HAP-1 (cell line): ENCODE measurements around the gene SLC39A1.
"Not testable (repeated sequence)": the region's sequence is repeated elsewhere in the genome, so short reads cannot be mapped to it uniquely, and the experiment has no call there.

Experiments
- DNase-seq, 2 experiments: peaks; one replicate each; pipeline ENCODE4 v3.0.0-alpha.2; 2016 to 2020; ENCODE audit warnings: low spot score in 2 of 2
- H3K27me3 ChIP-seq: fragments of 250-450 bp; sonication (Bioruptor Pico); 2 replicates; pipeline ENCODE4 v1.5.1; 2020; ENCODE audit warnings: low read depth, mild to moderate bottlenecking, moderate library complexity
- H3K36me3 ChIP-seq: fragments of 250-450 bp; sonication (Bioruptor Pico); replicated peaks from 2 replicates; pipeline ENCODE4 v1.5.1; 2020; ENCODE audit warnings: mild to moderate bottlenecking
- H3K4me1 ChIP-seq: fragments of 250-450 bp; sonication (Bioruptor Pico); 2 replicates; pipeline ENCODE4 v1.5.1; 2020; ENCODE audit warnings: mild to moderate bottlenecking
- H3K4me3 ChIP-seq: fragments of 250-450 bp; sonication (Bioruptor Pico); 2 replicates; pipeline ENCODE4 v1.5.1; 2020; ENCODE audit warnings: mild to moderate bottlenecking, moderate library complexity
- H3K9me3 ChIP-seq: fragments of 250-450 bp; sonication (Bioruptor Pico); 2 replicates; pipeline ENCODE4 v1.5.1; 2020; ENCODE audit warnings: mild to moderate bottlenecking, moderate library complexity
- in situ Hi-C: fragments of 300-500 bp; cut with MboI; formaldehyde crosslinking; loops from 3 replicates; pipeline ENCODE4 v1.14.3; 2020; ENCODE audit warnings: low sequenced_read_pairs, inconsistent platforms, mixed read lengths

SLC39A1 gene

GRCh38 chr1:153926405-153926804, 36.9 kb downstream of the SLC39A1 start:
- DNase-seq, result no peak
- in situ Hi-C loops, result no loop called here

DNA sequence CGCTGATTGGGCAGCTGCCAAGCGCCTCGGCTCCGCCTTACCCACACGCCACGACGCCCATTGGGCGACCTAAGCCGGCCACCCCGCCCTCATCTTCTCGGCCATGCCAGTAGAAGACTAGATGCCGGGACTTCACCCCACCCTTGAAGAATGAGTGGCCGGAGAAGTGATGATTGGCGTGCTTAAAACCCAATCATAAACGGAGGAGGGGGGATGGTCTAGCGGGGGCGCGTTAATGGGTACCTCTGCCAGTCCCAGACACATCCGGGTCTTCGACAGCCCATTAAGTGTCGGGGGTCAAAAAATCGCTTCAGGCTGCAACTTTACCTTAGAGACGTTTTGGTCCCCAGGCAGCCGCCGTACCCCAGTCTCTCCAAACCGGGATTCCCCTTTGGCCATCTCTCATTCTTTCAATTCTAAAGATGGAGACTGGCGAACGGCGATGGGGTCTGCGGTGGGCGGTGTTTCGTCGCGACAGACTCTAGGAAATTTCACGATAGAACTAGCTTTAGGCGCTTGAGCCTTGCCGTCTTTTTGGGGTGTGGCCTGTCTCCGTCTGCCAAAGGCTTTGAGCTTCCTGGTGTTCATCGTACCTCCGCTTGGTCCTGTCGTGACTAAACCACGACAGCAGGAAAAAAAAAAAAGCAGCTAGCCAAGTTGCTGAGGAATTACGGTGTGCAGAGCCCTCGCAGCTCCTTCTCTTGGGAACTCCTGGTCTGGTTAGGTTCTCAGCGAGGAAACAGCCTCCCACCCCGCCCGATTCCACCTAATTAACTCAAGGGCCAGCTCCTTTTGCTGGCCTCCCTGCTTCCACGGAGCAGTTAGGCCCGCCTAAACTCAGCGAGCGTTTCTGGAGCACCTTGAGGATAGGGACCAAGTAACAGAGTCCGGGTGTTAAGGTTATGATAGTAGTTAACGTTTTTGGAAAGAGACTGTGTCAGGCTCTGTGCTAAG, 40.1 kb downstream of the SLC39A1 start, which contains the start of gene GATAD2B:
Gene GATAD2B, minus strand, starts transcription at position 1 of the 954 bp plus-strand sequence. CDS start 94,625 bp downstream, outside the sequence.
- peak; percentile 100 for DNase-seq
- peaks cover 6% of the 10 kb centered on the region; the same call in 1 of the 2 replicates for H3K36me3 ChIP-seq
- peak within 1 kb of the TSS; percentile 62 for H3K4me3 ChIP-seq
- no peaks in the 10 kb centered on the region for H3K9me3 ChIP-seq
- H3K4me1 ChIP-seq, result peaks cover 21% of the 10 kb centered on the region
- no peaks in the 10 kb centered on the region for H3K27me3 ChIP-seq
- in situ Hi-C loops, result no loop called here

More at GRCh38 chr1:153926405-153926804, 36.9 kb downstream of the SLC39A1 start:
- no peaks in the 10 kb centered on the region for H3K27me3 ChIP-seq
- H3K4me3 ChIP-seq, result no peak overlapping the region
- no peaks in the 10 kb centered on the region; the same call in 1 of the 2 replicates for H3K4me1 ChIP-seq
- peaks cover 6% of the 10 kb centered on the region; the same call in 1 of the 2 replicates for H3K36me3 ChIP-seq
- H3K9me3 ChIP-seq, result no peaks in the 10 kb centered on the region

- peak; percentile 58 to 82 for DNase-seq
- peaks cover 9% of the 10 kb centered on the region for H3K36me3 ChIP-seq
- in situ Hi-C loops, result no loop called here
- H3K27me3 ChIP-seq, result no peaks in the 10 kb centered on the region
- no peaks in the 10 kb centered on the region for H3K9me3 ChIP-seq
- peaks cover 21% of the 10 kb centered on the region for H3K4me1 ChIP-seq
- peak overlapping the region; percentile 62 for H3K4me3 ChIP-seq
Observed at GRCh38 chr1:153922076-153922971, 41.0 kb downstream of the SLC39A1 start.

DNA sequence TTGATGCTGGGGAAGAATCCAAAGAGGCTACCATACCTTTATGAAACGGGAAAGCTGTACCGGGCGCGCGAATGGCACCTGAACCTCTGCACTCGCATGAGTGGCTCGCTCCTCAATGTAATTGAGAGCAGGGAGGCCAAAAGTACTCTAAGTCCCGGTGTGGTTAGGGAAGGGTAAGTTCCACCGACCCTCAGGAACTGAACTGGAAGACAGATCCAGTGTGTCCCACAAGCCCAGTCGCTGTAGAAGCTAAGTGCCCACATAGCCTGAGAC, 41.6 kb downstream of the SLC39A1 start:
- DNase-seq, result peak in 1 of 2 experiments; percentile 31
- Histone ChIP-seq H3K36me3 (peaks cover 9% of the 10 kb centered on the region), H3K4me3 (peak overlapping the region; percentile 62), H3K9me3 (no peaks in the 10 kb centered on the region), H3K4me1 (peaks cover 21% of the 10 kb centered on the region), H3K27me3 (no peaks in the 10 kb centered on the region)
- in situ Hi-C loops, result no loop called here

GRCh38 chr1:153921080-153921802, 42.1 kb downstream of the SLC39A1 start:
- in situ Hi-C loops, result no loop called here
- peak overlapping the region; percentile 62 for H3K4me3 ChIP-seq
- H3K27me3 ChIP-seq, result no peaks in the 10 kb centered on the region
- no peak for DNase-seq
- H3K9me3 ChIP-seq, result no peaks in the 10 kb centered on the region
- H3K36me3 ChIP-seq, result peaks cover 9% of the 10 kb centered on the region
- peaks cover 21% of the 10 kb centered on the region for H3K4me1 ChIP-seq

- DNase-seq, result peak; percentile 36 to 82
- no peaks in the 10 kb centered on the region for H3K27me3 ChIP-seq
- no peaks in the 10 kb centered on the region for H3K9me3 ChIP-seq
- H3K4me3 ChIP-seq, result peak overlapping the region; percentile 62
- H3K36me3 ChIP-seq, result peaks cover 9% of the 10 kb centered on the region
- peaks cover 21% of the 10 kb centered on the region for H3K4me1 ChIP-seq
- in situ Hi-C loops, result no loop called here
Observed at GRCh38 chr1:153919876-153920852, 43.2 kb downstream of the SLC39A1 start.

DNA sequence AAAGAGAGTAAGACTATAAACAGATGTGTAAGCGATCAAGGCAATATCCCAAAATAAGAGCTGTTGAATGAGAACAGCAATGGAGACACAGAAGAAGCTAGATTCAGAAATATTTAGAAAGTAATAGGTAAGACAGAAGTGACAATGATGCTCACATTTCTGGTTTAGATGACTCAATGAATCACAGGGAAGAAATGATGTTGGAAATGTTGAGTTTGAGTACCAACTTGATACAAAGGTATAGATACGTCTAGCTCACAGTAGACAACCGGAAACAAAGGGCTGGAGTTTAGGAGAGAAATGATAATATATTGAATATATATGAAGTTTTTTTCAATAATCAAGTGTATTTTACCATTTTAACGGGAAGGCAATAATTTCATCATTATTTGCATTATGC, 47.0 kb downstream of the SLC39A1 start:
- peaks cover 20% of the 10 kb centered on the region for H3K4me1 ChIP-seq
- H3K4me3 ChIP-seq, result no peak overlapping the region
- DNase-seq, result no peak
- in situ Hi-C loops, result no loop called here
- no peaks in the 10 kb centered on the region for H3K27me3 ChIP-seq
- H3K36me3 ChIP-seq, result peaks cover 9% of the 10 kb centered on the region
- H3K9me3 ChIP-seq, result no peaks in the 10 kb centered on the region

- no peak for DNase-seq
- in situ Hi-C loops, result no loop called here
Observed at GRCh38 chr1:153912349-153912748, 51.0 kb downstream of the SLC39A1 start.

DNA sequence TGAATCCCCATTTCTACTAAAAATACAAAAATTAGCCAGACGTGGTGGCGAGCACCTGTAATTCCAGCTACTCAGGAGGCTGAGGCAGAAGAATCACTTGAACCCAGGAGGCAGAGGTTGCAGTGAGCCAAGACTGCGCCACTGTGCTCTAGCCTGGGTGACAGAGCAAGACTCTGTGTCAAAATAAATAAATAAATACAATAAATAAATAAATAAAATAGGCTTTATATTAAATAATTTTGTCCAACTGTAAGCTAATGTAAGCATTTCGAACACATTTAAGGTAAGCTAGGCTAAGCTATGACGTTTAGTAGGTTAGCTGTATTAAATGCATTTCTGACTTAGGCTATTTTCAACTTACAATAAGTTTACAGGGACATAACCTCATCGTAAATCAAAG, 52.8 kb downstream of the SLC39A1 start:
- in situ Hi-C loops, H3K36me3 ChIP-seq: not testable (repeated sequence)

More at GRCh38 chr1:153912349-153912748, 51.0 kb downstream of the SLC39A1 start:
- H3K4me1 ChIP-seq, result no peaks in the 10 kb centered on the region; the same call in 1 of the 2 replicates
- H3K4me3 ChIP-seq, result no peak overlapping the region
- H3K36me3 ChIP-seq, result 0 out of 2 replicates have a peak, but pooled peaks cover 3% of the 10 kb centered on the region
- no peaks in the 10 kb centered on the region for H3K9me3 ChIP-seq
- no peaks in the 10 kb centered on the region for H3K27me3 ChIP-seq

More for the DNA sequence above, 52.8 kb downstream of the SLC39A1 start:
- not testable (repeated sequence) for H3K9me3 ChIP-seq, DNase-seq, H3K4me1 ChIP-seq, H3K27me3 ChIP-seq, H3K4me3 ChIP-seq
